Heart left ventricle (tissue), 16 donors: Measurements from ENCODE around the gene BICC1. TPM values are rescaled to one million over a fixed set of nuclear protein-coding genes. Genes with fewer than 3 reads are reported as not detected.

ENCODE experiments used
- ATAC-seq, 4 donors: fragments of 200-7000 bp; cut with Tn5 transposase; one replicate each; pipeline ENCODE4 v1.9.1; 2020 to 2022; ENCODE audit warnings: moderate library complexity in 4 of 4, mild to moderate bottlenecking in 3 of 4, moderate number of reproducible peaks in 1 of 4
- DNase-seq, 5 donors: peaks; one replicate each; pipeline ENCODE4 v3.0.0-alpha.2; 2020
- H3K27ac ChIP-seq, 12 donors: fragments of 200-600 bp; sonication (generic) in 4 of 12; one replicate each; pipeline versions ENCODE4 v1.5.0 to v1.8.0; 2016 to 2022; ENCODE audit warnings: mild to moderate bottlenecking in 2 of 12
- H3K27me3 ChIP-seq, 9 donors: fragments of 200-600 bp; sonication (generic) in 2 of 9; one replicate each; pipeline versions ENCODE4 v1.5.1 to v1.8.0; 2016 to 2022; ENCODE audit warnings: mild to moderate bottlenecking in 3 of 9
- H3K36me3 ChIP-seq, 9 donors: fragments of 200-600 bp; sonication (generic) in 2 of 9; one replicate each; pipeline versions ENCODE4 v1.5.0 to v1.8.0; 2018 to 2022; ENCODE audit warnings: mild to moderate bottlenecking in 2 of 9
- H3K4me1 ChIP-seq, 12 donors: fragments of 200-600 bp; sonication (generic) in 4 of 12; one replicate each; pipeline versions ENCODE4 v1.5.0 to v1.8.0; 2016 to 2022; ENCODE audit warnings: mild to moderate bottlenecking in 3 of 12
- H3K4me3 ChIP-seq, 12 donors: fragments of 200-600 bp; sonication (generic) in 4 of 12; one replicate each; pipeline versions ENCODE4 v1.5.0 to v1.8.0; 2017 to 2022; ENCODE audit warnings: mild to moderate bottlenecking in 9 of 12, moderate library complexity in 4 of 12
- H3K9me3 ChIP-seq, 12 donors: fragments of 200-600 bp; sonication (generic) in 4 of 12; one replicate each; pipeline versions ENCODE4 v1.5.0 to v1.8.0; 2016 to 2022; ENCODE audit warnings: mild to moderate bottlenecking in 1 of 12
- CTCF ChIP-seq, 12 donors: fragments of 200-600 bp; sonication (generic) in 4 of 12; IDR thresholded peaks; one replicate each; pipeline versions ENCODE4 v1.5.0 to v1.8.0; 2018 to 2022; ENCODE audit warnings: antibody characterized with exemption in 12 of 12, mild to moderate bottlenecking in 5 of 12
- POLR2A ChIP-seq, 2 donors: fragments of 450-650 bp; IDR thresholded peaks; one replicate each; pipeline ENCODE4 v1.6.1; 2017; ENCODE audit warnings: antibody characterized with exemption in 2 of 2, mild to moderate bottlenecking in 2 of 2, moderate library complexity in 2 of 2
- WGBS, 4 donors: extraction: QIAGEN DNeasy Blood & Tissue Kit in 2 of 4; methylation state at CpG; one replicate each; pipeline versions ENCODE4 v1.1.5 to v1.1.7; 2013 to 2018; 5-methylcytosine and 5-hydroxymethylcytosine counted together
- intact Hi-C, 10 donors: fragments of 100-400 bp; cut with DNase I; formaldehyde crosslinking; loops; one replicate each; pipeline versions ENCODE4 v1.11.1 to v1.14.2; 2022
- polyA plus RNA-seq, 2 donors: library from polyadenylated mRNA; stranded (reverse); fragments of 200-250 nt; gene quantifications; one replicate each; pipeline ENCODE4 v1.2.3, GENCODE V29; 2013
- total RNA-seq, 9 donors: library from RNA; depleted of rRNA in 2 of 9; stranded (reverse); fragments of >200 nt in 2 of 9; fragmentation: NEBNext Ultra II Directional in 3 of 9; extraction: Animal tissue kit (Norgen Biotek cat#: 25700) in 3 of 9; gene quantifications; one replicate each; pipeline versions ENCODE4 v1.1.0 to v1.2.4, GENCODE V29; 2016 to 2023
- donor health status: ischemic (EF 13 %, LVEDD 7.1; RV severe dilation, severe dysfunction).
- donor health status: healthy with polysubstance abuse.
- donor health status: DM: no; HTN: yes; CAD: no.
- donor health status: DM: no; HTN: no; CAD: no.
- donor health status: ischemic (EF 25% LVEDD 6.9; RV normal size, moderate dysfunction).
- donor health status: ischemic (EF 25% LVEDD 5.7; RV mildly dilated, moderate dysfunction).
- donor health status: healthy.
- donor health status: DM: yes; HTN: yes; CAD: no.
- donor health status: ischemic (EF 35%, LVEDD 5.7; RV mildly dilated, moderate dysfunction).
- donor health status: nonischemic (EF 11% LVEDD 7.7; RV severe dilation, severe dysfunction).
- donor health status: DM: yes; HTN: yes; CAD: no.
- donor health status: PGD.
- donor health status: ischemic (EF 29% LVEDD 5.4; RV normal size, mild dysfunction).
- donor health status: nonischemic (EF 23%, LVEDD 6.1; RV moderate dilation, normal function).

Gene BICC1
- total and polyA plus RNA-seq, 11 donors: 1.6 to 18.7 (median 4.8) TPM

DNA sequence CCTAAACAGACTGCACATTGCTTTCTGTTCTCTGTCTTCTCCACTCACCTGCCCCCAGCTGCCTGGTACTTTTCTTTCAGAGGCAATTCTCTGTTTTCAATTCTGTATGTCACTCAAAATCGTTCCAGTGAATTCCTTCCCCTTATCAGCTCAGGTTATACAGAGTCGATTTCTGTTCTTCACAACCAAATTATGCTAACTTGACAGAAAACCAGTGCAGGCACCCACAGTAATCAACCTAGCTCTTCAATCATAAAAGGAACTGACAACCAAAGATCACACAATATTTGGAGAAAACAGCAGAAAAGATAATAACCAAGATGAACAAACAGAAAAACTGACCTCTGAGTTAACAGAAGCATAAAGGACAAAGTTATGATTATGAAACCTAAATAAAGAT is 360.5 kb downstream of the BICC1 start:
- Histone ChIP-seq H3K9me3 (peaks cover 0 to 4% (median 0%) of the 10 kb centered on the region in 12 donors), H3K27ac (no peak overlapping the region), H3K27me3 (no peaks in the 10 kb centered on the region), H3K36me3 (no peaks in the 10 kb centered on the region), H3K4me3 (no peak overlapping the region), H3K4me1 (no peaks in the 10 kb centered on the region)
- no peak for ATAC-seq
- intact Hi-C loops: no loop called here
- no peak for TF ChIP-seq CTCF (IDR thresholded peaks at IDR 0.05)
- TF ChIP-seq POLR2A (IDR thresholded peaks at IDR 0.05): no peak
- 39 to 48% (median 45%) methylated on average over 2 of the region's 2 CpGs for WGBS, 4 donors
- DNase-seq: no peak

Other genes with a start within 250 kb of the BICC1 start
- gene IPMK, start 245.0 kb upstream of the BICC1 start, total RNA-seq: 1 to 10 TPM; 1.7 to 4.2 (median 2.4) TPM
- 1 to 10 TPM in 1 of 2 donors, under 1 TPM in 1; 0.95 to 1.7 TPM for gene IPMK, start 245.0 kb upstream of the BICC1 start, polyA plus RNA-seq
- gene CISD1, start 243.7 kb upstream of the BICC1 start, total RNA-seq: 100 to 1,000 TPM in 8 of 9 donors, 10 to 100 TPM in 1; 73.9 to 179 (median 155) TPM
- gene CISD1, start 243.7 kb upstream of the BICC1 start, polyA plus RNA-seq: 10 to 100 TPM; 75.6 to 91.2 TPM
- gene UBE2D1, start 177.9 kb upstream of the BICC1 start, total RNA-seq: 10 to 100 TPM; 30.8 to 84.2 (median 51.1) TPM
- gene UBE2D1, start 177.9 kb upstream of the BICC1 start, polyA plus RNA-seq: 10 to 100 TPM; 16.9 to 44.9 TPM
- gene TFAM, start 127.5 kb upstream of the BICC1 start, total RNA-seq: 10 to 100 TPM; 13.0 to 33.8 (median 21.2) TPM
- 10 to 100 TPM in 1 of 2 donors, 1 to 10 TPM in 1; 4.6 to 18.8 TPM for gene TFAM, start 127.5 kb upstream of the BICC1 start, polyA plus RNA-seq